GM11168 (cell line): ENCODE results near the gene CKMT1A.
"Not testable (repeated sequence)": the region's sequence is repeated elsewhere in the genome, so short reads cannot be mapped to it uniquely, and the experiment has no call there.

Source experiments
- in situ Hi-C: fragments of 300-500 bp; cut with MboI; formaldehyde crosslinking; loops from one replicate; pipeline ENCODE4 v1.12.0; 2022; ENCODE audit warnings: low sequenced_read_pairs; ENCODE audit not compliant: unreplicated experiment

The CKMT1A gene

DNA sequence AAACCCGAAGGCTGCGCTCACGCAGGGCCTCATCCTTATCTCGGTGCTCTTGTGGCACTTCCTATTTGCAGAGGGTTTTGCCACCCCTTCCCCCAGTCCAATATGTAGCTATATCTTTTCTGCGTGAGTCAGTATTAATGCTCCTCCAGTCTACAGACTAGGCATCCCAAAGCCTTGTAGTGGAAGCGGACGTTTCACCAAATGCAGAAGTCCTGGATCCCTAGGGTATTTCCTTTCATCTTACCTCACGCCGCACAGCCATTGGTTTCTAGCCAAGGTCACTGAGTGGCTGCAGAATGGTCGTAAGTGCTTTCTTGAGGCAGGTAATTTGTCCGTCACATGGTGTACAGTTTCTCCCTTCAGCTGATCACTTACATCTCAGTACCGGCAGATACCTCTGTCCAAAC, 53.2 kb downstream of the CKMT1A start:
- in situ Hi-C loops, result not testable (repeated sequence)

GRCh38 chr15:43748376-43748775, 54.7 kb downstream of the CKMT1A start:
- in situ Hi-C loops, result no loop called here
